NCI-H2171 (cell line): ENCODE data around the gene IFNA1.
"Not testable (repeated sequence)": the region's sequence is repeated elsewhere in the genome, so short reads cannot be mapped to it uniquely, and the experiment has no call there.

Source experiments
- DNase-seq: peaks from one replicate; lab custom pipeline; 2025; lab: John Stamatoyannopoulos, UW

Gene IFNA1

GRCh38 chr9:21449312-21449711, 9.1 kb downstream of the IFNA1 start:
- DNase-seq = not testable (repeated sequence)

GRCh38 chr9:21450733-21451394, 10.6 kb downstream of the IFNA1 start:
- no peak for DNase-seq

- no peak for DNase-seq
These were observed 12.4 kb downstream of the IFNA1 start for GRCh38 chr9:21452681-21453080.

- DNase-seq = no peak
These were observed 13.9 kb downstream of the IFNA1 start for GRCh38 chr9:21454149-21454548.

GRCh38 chr9:21455320-21455719, 15.1 kb downstream of the IFNA1 start:
- no peak for DNase-seq

GRCh38 chr9:21461377-21461776, 21.1 kb downstream of the IFNA1 start:
- DNase-seq = no peak

- no peak for DNase-seq
These were observed 24.9 kb downstream of the IFNA1 start for GRCh38 chr9:21465138-21465537.

GRCh38 chr9:21465859-21466518, 25.8 kb downstream of the IFNA1 start:
- DNase-seq = no peak

- no peak for DNase-seq
These were observed 29.9 kb downstream of the IFNA1 start for GRCh38 chr9:21470126-21470525.

GRCh38 chr9:21473236-21473635, 33.0 kb downstream of the IFNA1 start:
- no peak for DNase-seq

GRCh38 chr9:21477466-21477865, 37.2 kb downstream of the IFNA1 start:
- no peak for DNase-seq

- DNase-seq = no peak
These were observed 39.0 kb downstream of the IFNA1 start for GRCh38 chr9:21479152-21479702.

- no peak for DNase-seq
These were observed 41.3 kb downstream of the IFNA1 start for GRCh38 chr9:21481470-21482056.

GRCh38 chr9:21482213-21482612, 42.0 kb downstream of the IFNA1 start, which contains the start of gene IFNE:
TSS of gene IFNE (minus strand) at chr9:21482313. CDS start at chr9:21481694, 619 bp downstream.
- DNase-seq = no peak
